Measurements from ENCODE around the gene IDI2.
"Not testable (repeated sequence)": the region's sequence is repeated elsewhere in the genome, so short reads cannot be mapped to it uniquely, and the experiment has no call there.

IDI2 gene

DNA sequence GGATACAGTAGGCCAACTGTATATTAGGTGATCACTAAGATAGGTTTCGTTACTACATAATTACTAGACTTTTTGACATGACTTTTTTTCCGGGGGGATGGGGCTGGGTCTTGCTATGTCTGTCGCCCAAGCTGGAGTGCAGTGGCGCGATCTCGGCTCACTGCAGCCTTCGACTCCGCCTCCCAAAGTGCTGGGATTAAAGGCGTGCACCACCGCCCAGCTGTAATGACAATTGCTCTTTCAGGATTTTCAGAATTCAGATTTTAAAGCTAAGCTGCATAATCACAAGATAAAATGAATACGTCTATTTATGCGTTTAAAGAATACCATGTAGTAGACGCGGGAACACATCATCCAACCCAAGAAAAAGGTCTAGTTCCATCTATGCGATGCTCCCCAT lies 22.3 kb upstream of the IDI2 start:
- DNase-seq (ENCODE audit: low spot score), result peak; percentile 43

GRCh38 chr10:1045415-1045814 lies 19.8 kb upstream of the IDI2 start:
- DNase-seq (ENCODE audit: low spot score), result no peak

GRCh38 chr10:1044964-1045363 lies 19.3 kb upstream of the IDI2 start:
- DNase-seq (ENCODE audit: low spot score), result no peak

DNA sequence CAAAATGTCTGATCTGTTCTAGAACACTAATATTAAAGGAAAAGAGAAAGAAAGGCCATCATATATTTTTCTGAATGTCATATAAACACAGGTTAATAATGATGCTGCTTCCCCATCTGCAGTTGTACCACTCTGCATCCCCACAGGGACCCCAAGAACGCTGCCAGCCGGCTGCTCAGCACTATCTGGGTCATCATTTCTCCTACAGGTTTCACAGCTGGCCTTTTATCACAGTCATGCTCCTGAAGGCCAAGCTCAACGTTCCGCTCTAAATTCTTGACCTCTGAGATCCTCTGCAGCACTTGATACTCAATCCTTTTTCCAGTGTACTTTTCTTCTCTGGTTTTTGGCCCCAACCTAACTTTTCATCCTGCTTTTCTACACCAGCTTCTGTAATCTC lies 18.5 kb upstream of the IDI2 start:
- DNase-seq (ENCODE audit: low spot score), result no peak

DNA sequence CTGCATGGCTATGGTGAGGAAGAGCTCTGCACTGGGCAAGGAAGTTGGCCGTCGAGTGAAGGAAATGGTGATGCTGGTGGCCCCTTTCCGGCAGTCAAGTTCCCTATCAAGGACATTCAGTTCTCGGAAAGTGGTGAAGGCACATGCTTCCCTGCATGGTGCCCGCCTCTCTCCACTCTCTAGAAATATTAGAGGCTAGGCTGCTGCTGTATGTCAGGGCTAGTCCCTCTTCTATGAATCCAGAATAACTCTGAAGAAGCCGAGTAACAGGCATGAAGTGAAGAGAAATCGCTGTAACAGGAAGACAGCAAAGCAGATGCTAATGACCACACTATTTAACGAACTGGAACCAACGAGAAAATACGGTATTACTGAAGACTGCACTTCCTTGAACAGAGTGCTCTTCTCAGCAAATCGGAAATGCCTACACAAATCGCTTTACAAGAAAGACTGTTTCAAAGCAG lies 17.9 kb upstream of the IDI2 start:
- DNase-seq (ENCODE audit: low spot score), result no peak

DNA sequence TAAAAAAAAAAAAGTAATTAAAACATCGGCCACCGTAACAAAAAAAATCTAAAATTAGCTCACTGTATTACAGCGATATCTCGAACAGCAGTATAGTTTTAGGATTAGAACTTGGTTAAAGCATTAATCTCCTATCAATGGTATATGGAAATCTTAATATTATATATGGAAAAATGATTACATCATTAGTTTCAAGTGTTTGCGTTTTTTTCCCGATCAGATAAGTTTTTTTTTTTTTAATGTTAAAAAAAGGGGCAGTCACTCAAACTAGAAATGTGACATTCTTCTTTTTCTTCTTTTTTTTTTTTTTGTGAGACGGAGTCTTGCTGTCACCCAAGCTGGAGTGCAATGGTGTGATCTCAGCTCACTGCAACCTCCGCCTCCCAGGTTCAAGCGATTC lies 15.9 kb upstream of the IDI2 start:
- no peak for DNase-seq (ENCODE audit: low spot score)

DNA sequence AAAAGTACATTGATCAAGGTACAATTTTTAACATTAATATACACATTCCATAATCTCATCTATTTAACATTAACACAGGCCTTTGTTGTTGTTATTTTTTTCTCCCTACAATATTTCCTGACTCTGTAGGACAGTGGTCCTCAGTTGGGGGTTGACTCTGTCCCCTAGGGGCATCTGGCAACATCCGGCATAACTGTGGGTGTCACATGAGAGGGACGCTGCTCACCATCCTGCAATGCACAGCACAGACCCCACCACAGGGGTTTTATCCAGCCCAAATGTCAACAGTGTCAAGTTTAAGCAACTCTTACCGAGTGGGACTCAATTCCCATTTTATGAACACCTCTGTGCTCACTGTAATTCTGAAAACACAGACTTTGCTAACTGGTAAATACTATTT lies 14.5 kb upstream of the IDI2 start:
- no peak for DNase-seq (ENCODE audit: low spot score)

DNA sequence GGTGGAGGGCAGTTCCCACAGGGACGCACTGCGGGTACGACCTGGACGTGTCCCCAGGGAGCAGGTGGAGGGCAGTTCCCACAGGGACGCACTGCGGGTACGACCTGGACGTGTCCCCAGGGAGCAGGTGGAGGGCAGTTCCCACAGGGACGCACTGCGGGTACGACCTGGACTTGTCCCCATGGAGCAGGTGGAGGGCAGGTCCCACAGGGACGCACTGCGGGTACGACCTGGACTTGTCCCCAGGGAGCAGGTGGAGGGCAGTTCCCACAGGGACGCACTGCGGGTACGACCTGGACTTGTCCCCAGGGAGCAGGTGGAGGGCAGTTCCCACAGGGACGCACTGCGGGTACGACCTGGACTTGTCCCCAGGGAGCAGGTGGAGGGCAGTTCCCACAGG lies 13.1 kb upstream of the IDI2 start:
- not testable (repeated sequence) for DNase-seq (ENCODE audit: low spot score)

DNA sequence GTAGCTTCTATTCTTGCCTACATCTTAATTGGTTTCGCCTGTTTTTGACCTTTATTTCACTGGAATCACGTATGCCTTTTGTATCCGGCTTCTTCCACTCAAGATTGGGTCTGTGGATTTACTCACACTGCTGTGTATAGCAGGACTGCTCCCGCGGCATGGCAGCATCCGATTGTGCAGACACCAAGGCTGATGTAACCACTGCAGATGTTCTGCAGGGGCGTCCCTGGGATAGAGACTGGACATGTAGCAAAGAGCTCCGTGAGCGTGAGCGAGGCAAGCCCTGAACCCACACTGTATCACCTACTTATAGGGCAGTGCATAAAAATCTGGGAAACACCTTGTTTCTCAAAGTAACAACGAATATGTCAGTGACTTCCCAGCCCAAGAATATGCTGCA lies 11.4 kb upstream of the IDI2 start:
- no peak for DNase-seq (ENCODE audit: low spot score)

GRCh38 chr10:1036341-1036791 lies 10.7 kb upstream of the IDI2 start:
- DNase-seq (ENCODE audit: low spot score), result no peak

DNA sequence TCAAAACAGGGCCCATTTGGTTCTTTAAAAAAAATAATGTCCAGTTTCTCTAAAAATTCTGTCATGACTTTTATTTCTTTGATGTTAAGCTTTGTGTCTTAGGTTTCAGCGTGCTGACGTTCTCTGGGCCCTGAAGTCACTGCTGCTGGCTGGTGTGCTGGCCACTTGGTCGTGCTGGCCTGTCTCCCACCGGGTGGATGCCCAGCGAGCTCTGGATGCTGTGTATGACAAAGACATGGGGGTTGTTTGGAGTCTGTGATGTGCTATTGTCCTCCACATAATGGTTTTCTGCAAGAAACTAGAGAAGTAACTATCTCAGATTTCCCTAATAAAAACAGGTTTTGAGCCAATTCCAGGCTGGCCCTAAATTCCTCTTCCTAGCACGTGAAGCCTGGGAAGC lies 9.5 kb upstream of the IDI2 start:
- DNase-seq (ENCODE audit: low spot score), result no peak

DNA sequence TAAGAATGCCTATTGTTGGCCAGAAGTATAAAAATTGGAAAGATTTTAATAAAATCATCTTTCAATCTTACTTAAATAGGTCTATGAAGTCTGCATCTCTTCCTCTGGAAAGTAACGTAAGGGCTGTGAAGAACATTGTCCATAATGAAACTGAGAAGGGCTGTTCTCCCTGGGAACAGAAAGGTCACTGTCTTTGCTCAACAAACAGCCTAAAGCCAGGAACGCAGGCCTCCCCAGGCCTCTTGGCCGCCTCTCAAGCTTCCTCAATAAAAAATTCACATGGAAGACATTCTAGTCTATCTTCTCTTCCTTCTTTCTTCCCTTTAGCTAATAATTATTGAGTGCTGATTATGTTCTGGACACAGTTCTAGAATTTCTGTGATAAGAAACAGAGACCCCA lies 9.1 kb upstream of the IDI2 start:
- DNase-seq (ENCODE audit: low spot score), result no peak

DNA sequence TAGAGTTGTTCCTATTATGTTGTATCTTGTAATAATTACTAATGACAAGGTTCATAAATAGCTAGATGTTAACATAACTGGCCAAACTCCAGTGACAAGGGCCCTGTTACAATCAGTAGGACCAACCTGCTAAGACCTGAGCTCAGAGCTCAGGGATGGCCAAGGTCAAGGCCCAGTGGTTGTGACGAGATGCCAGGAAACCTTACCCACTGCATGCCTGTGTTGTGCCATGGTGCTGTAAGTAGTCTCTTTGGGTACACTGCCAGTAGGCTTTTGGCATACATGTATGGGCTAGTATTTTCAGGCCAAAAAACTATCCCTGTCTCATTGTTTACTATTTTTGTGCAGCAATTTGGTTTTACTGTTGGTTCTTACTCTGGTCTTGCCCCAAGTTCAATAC lies 7.9 kb upstream of the IDI2 start:
- DNase-seq (ENCODE audit: low spot score), result no peak

DNA sequence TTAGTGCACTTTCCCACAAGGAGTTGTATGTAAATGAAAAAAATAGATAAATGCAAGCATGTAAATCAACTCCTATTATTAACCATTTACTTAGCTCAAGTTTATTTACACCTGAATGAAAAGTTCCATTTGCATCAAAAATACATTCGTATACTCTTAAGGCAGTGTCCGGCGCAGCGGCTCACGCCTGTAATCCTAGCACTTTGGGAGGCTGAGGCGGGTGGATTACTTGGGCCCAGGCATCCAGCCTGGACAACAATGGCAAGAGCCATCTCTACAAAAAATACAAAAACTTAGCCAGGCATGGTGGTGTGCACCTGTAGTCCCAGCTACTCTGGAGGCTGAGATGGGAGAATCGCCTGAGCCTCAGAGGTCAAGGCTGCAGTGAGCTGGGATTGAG lies 4.2 kb upstream of the IDI2 start:
- no peak for DNase-seq (ENCODE audit: low spot score)

- DNase-seq (ENCODE audit: low spot score), result no peak
Observed at GRCh38 chr10:1026578-1026977, 919 bp upstream of the IDI2 start.

DNA sequence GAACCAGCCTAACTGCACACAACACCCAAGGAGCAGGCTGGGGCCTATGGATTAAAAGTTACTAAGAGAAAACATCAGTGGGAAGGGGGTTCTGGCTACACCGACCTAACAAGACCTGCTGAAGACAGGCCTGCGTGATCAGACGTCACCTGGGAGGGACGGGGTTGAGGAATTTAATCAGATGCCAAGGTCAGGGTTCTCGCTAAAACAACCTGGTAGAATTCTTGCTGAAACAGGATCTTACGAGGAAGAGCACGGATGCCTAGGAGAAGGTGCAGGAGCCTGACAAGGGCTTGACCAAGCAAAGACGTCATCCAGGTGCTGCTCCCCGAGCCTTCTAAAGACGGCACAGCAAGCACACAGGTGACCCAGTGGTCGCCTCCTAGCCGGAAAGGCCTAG lies 1.6 kb downstream of the IDI2 start:
- no peak for DNase-seq (ENCODE audit: low spot score)

GRCh38 chr10:1022413-1022812 lies 3.2 kb downstream of the IDI2 start:
- DNase-seq (ENCODE audit: low spot score), result no peak

DNA sequence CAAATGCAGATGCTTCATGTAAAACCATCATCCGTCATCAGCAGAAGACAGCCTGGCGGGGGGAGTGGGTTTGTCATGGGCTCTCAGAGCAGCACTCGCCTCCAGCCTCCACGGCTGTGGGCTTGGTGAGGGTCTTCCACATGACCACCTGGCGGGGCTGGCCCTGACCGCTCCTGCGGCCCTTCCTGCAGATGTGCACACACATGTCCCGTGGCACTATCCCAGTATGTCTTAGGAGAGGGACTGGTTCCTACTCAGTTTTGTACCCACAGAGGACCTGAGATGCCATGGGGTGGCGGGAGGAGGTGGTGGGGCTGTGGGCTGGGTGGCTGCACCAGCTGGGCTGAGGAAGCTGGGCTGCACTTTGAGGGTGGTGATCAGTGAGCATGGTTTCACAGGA lies 4.7 kb downstream of the IDI2 start:
- no peak for DNase-seq (ENCODE audit: low spot score)

GRCh38 chr10:1020460-1020859 lies 5.2 kb downstream of the IDI2 start:
- no peak for DNase-seq (ENCODE audit: low spot score)

DNA sequence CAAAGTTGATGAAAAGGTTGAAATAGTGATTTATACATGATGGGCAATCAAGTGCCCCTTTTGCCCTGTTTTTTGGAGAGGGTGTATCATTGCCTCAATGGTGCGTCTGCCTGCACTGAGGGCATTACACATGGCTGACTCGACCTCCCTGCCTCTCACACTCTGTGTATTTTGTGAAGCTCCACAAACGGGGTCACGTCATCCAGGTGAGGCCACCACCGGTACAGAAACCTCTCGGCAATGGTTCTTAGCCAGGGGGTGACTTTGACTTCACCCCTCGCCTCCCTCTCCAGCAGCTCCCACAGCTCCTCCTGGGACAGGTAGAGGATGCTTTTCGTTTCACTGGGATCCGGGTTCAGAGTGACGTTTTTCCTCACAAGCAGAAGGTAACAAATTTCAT lies 6.3 kb downstream of the IDI2 start:
- DNase-seq (ENCODE audit: low spot score), result no peak

- no peak for DNase-seq (ENCODE audit: low spot score)
Observed at GRCh38 chr10:1015688-1016087, 10.0 kb downstream of the IDI2 start.

GRCh38 chr10:1011696-1012095 lies 14.0 kb downstream of the IDI2 start:
- no peak for DNase-seq (ENCODE audit: low spot score)

GRCh38 chr10:1010703-1011102 lies 15.0 kb downstream of the IDI2 start:
- no peak for DNase-seq (ENCODE audit: low spot score)

- not testable (repeated sequence) for DNase-seq (ENCODE audit: low spot score)
Observed at GRCh38 chr10:1009947-1010346, 15.7 kb downstream of the IDI2 start.

DNA sequence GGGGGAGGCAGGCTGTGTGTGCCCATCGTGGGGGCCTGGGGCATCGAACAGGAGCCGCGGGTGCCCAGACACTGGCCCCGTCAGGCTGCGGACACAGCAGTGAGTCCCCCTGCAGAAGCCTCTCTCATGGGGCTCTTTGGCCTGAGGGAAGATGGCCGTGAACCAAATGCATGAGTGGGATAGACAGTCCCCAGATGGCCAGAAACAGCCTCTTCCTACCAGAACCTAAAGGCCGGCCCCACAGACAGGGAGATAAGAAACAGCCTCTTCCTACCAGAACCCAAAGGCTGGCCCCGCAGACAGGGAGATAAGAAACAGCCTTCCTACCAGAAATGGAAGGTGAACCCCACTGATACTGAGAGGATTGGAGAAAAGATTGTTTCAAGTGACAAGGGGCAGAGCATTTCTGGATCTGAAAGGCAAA lies 16.6 kb downstream of the IDI2 start:
- no peak for DNase-seq (ENCODE audit: low spot score)

Data from SK-N-DZ (cell line).